ENCODE measurements around the gene PGBD5.

GRCh38 chr1:230366504-230366915 is 59.6 kb downstream of the PGBD5 start:
- no peak for TF ChIP-seq CTCF (IDR thresholded peaks at IDR 0.05)
- TF ChIP-seq POLR2A (IDR thresholded peaks at IDR 0.05): no peak
